GM21528 (cell line): ENCODE data around the gene MMP21.
A peak's percentile ranks its signal among the peaks of the same experiment; 100 is the strongest.

Experiments
- ATAC-seq: cut with Tn5 transposase; IDR thresholded peaks from one replicate; pipeline ENCODE4 v1.9.1; 2021; ENCODE audit warnings: mild to moderate bottlenecking, moderate library complexity; ENCODE audit not compliant: unreplicated experiment, low FRiP score

MMP21 gene

DNA sequence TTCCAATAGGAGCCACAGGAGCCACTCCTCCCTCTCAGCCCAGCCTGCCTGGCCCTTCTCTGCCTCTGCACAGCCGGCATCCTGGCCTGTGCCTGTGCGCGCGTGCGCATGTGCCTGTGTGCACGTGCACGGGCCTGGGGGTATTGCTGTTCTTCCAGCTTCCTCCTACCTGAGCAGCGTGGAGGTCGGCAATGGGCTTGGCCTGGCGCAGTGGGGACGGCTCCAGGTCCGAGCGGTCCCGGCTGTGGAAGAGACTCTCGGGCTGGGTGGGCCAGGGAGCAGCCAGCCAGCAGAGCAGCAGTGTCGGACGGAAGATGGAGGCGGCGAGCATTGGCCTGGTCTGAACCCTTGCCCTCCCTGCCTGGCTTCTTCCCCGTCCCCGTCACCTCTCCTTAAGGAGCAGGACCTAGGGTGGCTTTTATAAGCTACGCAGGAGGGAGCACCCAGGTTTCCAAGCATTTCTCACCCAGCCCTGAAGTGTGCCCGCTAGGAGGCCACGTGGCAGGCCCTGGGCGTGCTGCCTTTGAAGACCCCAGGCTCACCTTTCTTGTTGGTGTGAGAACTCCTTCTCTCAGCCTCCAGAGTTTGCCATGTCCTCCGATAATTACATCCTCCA lies at the start of gene MMP21:
MMP21 (minus strand) TSS at position 331 of the 616 bp plus-strand sequence; CDS start at position 331, 0 bp downstream.
- no peak for ATAC-seq

- no peak for ATAC-seq
Measured at GRCh38 chr10:125824736-125825135, 49.1 kb upstream of the MMP21 start.

DNA sequence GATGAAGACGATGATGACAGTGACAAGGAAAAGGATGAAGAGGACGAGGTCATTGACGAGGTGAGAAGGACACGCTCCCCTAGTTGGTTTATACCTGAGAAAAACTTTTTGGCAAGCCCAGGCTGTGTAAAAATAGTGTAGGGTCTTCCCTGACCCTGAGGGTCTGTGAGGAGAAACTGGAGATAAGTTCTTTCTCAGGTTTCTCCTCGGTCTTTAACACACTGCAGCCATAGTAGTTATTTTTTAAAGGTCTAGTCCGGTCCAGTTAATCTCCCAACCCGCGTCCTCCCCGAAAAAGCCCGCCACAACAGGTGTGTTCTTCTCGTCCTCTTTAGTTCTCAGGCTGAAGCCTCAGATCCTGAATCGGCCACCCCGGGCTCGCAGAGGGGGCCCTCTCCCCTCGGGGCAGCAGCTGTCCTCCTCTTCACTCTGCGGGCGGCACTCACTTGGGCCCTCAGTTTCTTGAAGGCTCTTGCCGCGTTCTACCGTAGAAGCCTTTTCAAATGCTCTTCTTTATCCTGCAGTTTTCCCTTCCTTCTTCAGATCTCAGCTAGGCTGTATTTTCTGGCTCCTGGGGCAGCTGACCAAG lies 48.1 kb upstream of the MMP21 start:
- no peak for ATAC-seq

DNA sequence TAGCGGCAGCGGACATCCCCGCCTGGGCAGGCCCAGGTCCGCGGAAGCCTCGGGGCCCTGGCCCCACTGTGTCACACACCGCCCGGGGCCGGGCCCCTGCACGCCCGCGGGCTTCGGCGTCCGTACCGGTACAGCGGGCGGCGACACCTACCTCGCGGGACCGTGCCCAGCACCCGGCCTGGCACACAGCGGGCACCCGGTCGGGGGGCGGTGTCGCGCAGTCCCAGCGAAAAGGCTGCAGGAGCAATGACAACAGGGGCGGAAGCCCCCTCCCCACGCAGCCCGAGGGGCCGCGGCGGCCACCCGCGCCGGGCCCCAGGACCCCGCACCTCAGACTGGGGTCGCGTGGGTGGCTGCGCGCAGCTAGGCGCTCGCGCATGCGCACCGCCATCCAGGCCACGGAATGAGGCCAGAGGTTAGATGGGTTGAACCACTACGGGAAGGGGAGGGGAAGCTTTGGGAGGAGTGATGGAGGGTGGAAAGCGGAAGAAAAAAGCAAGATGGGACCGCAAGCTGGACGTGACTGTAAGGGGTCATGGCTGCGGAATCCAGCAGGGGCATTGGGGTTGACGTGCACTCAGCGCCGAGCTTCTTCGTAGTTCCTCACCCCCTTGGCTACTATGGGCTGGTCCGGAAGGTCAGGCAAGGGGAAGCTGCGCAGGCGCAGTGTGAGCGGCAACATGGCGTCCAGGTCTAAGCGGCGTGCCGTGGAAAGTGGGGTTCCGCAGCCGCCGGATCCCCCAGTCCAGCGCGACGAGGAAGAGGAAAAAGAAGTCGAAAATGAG lies 47.4 kb upstream of the MMP21 start, which contains the start of the genes BCCIP and UROS:
BCCIP (plus strand) TSS at position 669 of the 785 bp plus-strand sequence; CDS start at position 681, 12 bp downstream.
UROS (minus strand) TSS at position 381 of the 785 bp plus-strand sequence. CDS start 6,759 bp downstream, outside the sequence.
- ATAC-seq, result peak; percentile 87

DNA sequence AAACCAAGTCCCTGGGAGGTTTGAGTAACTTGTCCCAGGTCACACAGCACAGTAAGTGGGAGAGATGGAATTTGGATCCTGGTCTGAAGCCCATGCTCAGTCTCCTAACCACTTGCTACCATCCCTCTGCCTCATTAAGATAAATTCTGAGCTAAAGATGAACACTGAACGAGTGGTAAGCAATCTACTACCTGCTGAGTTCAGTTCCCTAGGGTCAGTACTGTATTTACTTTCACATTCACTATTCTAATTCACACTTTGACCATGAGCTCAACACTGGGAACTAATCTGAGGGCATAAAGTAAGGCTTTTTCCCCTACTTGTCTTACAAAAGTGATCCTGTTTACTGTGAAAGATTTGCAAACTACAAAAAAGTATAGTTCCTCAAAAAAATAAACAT lies 45.1 kb upstream of the MMP21 start:
- peak; percentile 44 for ATAC-seq

- no peak for ATAC-seq
Measured at GRCh38 chr10:125817337-125817946, 41.8 kb upstream of the MMP21 start.

GRCh38 chr10:125816548-125816947 lies 40.9 kb upstream of the MMP21 start:
- ATAC-seq, result no peak

- no peak for ATAC-seq
Measured at GRCh38 chr10:125815764-125816163, 40.1 kb upstream of the MMP21 start.

GRCh38 chr10:125812128-125812750 lies 36.6 kb upstream of the MMP21 start:
- no peak for ATAC-seq

GRCh38 chr10:125811251-125811650 lies 35.6 kb upstream of the MMP21 start:
- no peak for ATAC-seq

- ATAC-seq, result no peak
Measured at GRCh38 chr10:125808047-125808446, 32.4 kb upstream of the MMP21 start.

DNA sequence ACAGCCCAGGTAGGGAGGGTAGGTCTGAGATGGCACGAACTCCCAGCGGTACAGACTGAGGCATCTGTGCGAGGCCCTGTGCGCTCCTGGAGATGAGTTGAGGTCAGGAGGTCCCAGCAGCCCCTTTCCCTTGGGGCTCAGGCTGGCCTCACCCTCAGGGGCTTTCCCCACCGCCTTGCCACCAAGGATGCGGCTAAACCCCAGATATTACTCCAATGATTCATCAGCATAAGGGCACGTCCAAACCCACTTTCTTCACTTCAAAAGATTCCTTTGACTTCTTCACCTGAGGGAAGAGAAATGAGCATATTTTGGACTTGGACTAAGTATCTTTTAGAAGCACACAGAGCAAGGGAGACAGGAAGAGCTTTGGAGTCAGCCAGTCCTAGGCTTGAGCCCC lies 27.1 kb upstream of the MMP21 start:
- ATAC-seq, result no peak

GRCh38 chr10:125802131-125802530 lies 26.5 kb upstream of the MMP21 start:
- no peak for ATAC-seq

GRCh38 chr10:125801574-125801973 lies 26.0 kb upstream of the MMP21 start:
- no peak for ATAC-seq

GRCh38 chr10:125799451-125800182 lies 24.0 kb upstream of the MMP21 start:
- no peak for ATAC-seq

- no peak for ATAC-seq
Measured at GRCh38 chr10:125797994-125798662, 22.5 kb upstream of the MMP21 start.

GRCh38 chr10:125797424-125797823 lies 21.8 kb upstream of the MMP21 start:
- ATAC-seq, result no peak

- ATAC-seq, result no peak
Measured at GRCh38 chr10:125795637-125796190, 20.1 kb upstream of the MMP21 start.

- ATAC-seq, result no peak
Measured at GRCh38 chr10:125795128-125795527, 19.5 kb upstream of the MMP21 start.
